Lower leg skin (tissue), 3 donors: ENCODE measurements around the gene ADAMTS14.

Experiments used
- POLR2A ChIP-seq, 2 donors: fragments of 450-650 bp; IDR thresholded peaks; one replicate each; pipeline ENCODE4 v1.6.1; 2016 to 2017; ENCODE audit warnings: antibody characterized with exemption in 2 of 2, mild to moderate bottlenecking in 1 of 2, moderate library complexity in 1 of 2
- TF ChIP-seq, protein P1 (sequence below), 3 donors: fragments of 450-650 bp; IDR thresholded peaks; one replicate each; pipeline ENCODE4 v1.5.1; 2016; ENCODE audit warnings: antibody characterized with exemption in 3 of 3, mild to moderate bottlenecking in 3 of 3, moderate library complexity in 2 of 3

DNA sequence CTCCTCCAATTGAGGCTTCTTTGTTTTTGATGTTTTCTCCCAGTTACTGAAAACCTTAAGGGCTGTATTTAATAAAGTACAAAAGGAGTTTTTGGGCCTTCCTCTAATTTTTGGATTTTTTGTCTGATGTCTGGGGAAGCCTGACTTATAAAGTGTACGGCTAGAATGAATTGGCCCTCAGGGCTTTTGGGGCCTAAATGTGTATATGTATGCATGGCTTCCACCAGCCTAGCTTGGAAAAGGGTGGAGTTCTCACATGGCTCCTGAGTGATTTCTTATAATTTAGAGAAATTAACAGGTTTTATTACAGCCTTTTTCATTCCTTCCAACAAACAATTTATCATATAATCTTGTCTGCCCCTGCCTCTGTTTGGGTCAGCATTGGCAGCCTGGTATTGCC is 123.3 kb downstream of the ADAMTS14 start:
- TF ChIP-seq, protein P1, sequence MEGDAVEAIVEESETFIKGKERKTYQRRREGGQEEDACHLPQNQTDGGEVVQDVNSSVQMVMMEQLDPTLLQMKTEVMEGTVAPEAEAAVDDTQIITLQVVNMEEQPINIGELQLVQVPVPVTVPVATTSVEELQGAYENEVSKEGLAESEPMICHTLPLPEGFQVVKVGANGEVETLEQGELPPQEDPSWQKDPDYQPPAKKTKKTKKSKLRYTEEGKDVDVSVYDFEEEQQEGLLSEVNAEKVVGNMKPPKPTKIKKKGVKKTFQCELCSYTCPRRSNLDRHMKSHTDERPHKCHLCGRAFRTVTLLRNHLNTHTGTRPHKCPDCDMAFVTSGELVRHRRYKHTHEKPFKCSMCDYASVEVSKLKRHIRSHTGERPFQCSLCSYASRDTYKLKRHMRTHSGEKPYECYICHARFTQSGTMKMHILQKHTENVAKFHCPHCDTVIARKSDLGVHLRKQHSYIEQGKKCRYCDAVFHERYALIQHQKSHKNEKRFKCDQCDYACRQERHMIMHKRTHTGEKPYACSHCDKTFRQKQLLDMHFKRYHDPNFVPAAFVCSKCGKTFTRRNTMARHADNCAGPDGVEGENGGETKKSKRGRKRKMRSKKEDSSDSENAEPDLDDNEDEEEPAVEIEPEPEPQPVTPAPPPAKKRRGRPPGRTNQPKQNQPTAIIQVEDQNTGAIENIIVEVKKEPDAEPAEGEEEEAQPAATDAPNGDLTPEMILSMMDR (IDR thresholded peaks at IDR 0.05) = no peak
- no peak for TF ChIP-seq POLR2A (IDR thresholded peaks at IDR 0.05)
